ENCODE data around the gene SLC24A3. TPM values are rescaled to one million over a fixed set of nuclear protein-coding genes. Genes with fewer than 3 reads are reported as not detected.

Gene SLC24A3
- total and polyA plus RNA-seq, 2 of the 13 experiments (the other 11 are each of a cell fraction or from before 2014, with no cell fraction given): not detected

- no peak for TF ChIP-seq TERF1 (CRISPR knock-in tag; IDR thresholded peaks at IDR 0.05)
- TF ChIP-seq UBTF (CRISPR knock-in tag; IDR thresholded peaks at IDR 0.05): 0 out of 2 replicates have a peak, but pooled peaks have one; percentile 25
- TF ChIP-seq ZNF430 (CRISPR knock-in tag; IDR thresholded peaks at IDR 0.05): no peak
- TF ChIP-seq MED8 (CRISPR knock-in tag; IDR thresholded peaks at IDR 0.05; ENCODE audit: insufficient replicate concordance): no peak
- TF ChIP-seq MIXL1 (CRISPR knock-in tag; IDR thresholded peaks at IDR 0.05): peak; percentile 41; the same call in 1 of the 2 replicates
- TF ChIP-seq RNF219 (CRISPR knock-in tag; IDR thresholded peaks at IDR 0.05): no peak
- no peak for TF ChIP-seq TAF1 (CRISPR knock-in tag; IDR thresholded peaks at IDR 0.05)
- TF ChIP-seq ZBTB3 (CRISPR knock-in tag; IDR thresholded peaks at IDR 0.05; ENCODE audit: borderline replicate concordance, low read depth): no peak
- TF ChIP-seq ZBTB25 (CRISPR knock-in tag; IDR thresholded peaks at IDR 0.05): peak; percentile 61; the same call in 1 of the 2 replicates
- TF ChIP-seq KLF12 (CRISPR knock-in tag; IDR thresholded peaks at IDR 0.05; ENCODE audit: borderline replicate concordance): no peak
- peak; percentile 55; the same call in 1 of the 2 replicates for TF ChIP-seq FOXK1 (CRISPR knock-in tag; IDR thresholded peaks at IDR 0.05; ENCODE audit: borderline replicate concordance, low read depth)
- TF ChIP-seq LBX2 (CRISPR knock-in tag; IDR thresholded peaks at IDR 0.05; ENCODE audit: borderline replicate concordance): no peak
- TF ChIP-seq ZNF543 (CRISPR knock-in tag; IDR thresholded peaks at IDR 0.05): no peak
- no peak for TF ChIP-seq GTF3A (CRISPR knock-in tag; conservative IDR thresholded peaks at IDR 0.05)
- TF ChIP-seq FOXA1 (IDR thresholded peaks at IDR 0.05): no peak
- TF ChIP-seq FOXA1 (CRISPR knock-in tag; IDR thresholded peaks at IDR 0.05): no peak
- TF ChIP-seq NR2C2 (CRISPR knock-in tag; IDR thresholded peaks at IDR 0.05; ENCODE audit: borderline replicate concordance): no peak
- no peak for TF ChIP-seq MED1 (CRISPR knock-in tag; IDR thresholded peaks at IDR 0.05)
These were observed 449.5 kb downstream of the SLC24A3 start (continued) for GRCh38 chr20:19661717-19662636.
